Activated naive CD4-positive, alpha-beta T cell treated with anti-CD3 and anti-CD28 coated beads for 36 hours (primary cell): ENCODE results near the gene ELF5. TPM values are rescaled to one million over a fixed set of nuclear protein-coding genes. Genes with fewer than 3 reads are reported as not detected.

Experiments
- total RNA-seq, 2 experiments: library from RNA; stranded (reverse); gene quantifications; one replicate each; pipeline ENCODE4 v1.2.3, GENCODE V29; 2021

Gene ELF5
- total RNA-seq, 2 experiments from 2014 or later: not detected

Other genes starting within 250 kb of the ELF5 start
- gene ABTB2, start 155.8 kb downstream of the ELF5 start, total RNA-seq: 1 to 10 TPM; 3.1 to 3.7 TPM
- gene CAT, start 74.9 kb downstream of the ELF5 start, total RNA-seq: 10 to 100 TPM; 28.3 to 29.1 TPM
- gene EHF, start 107.3 kb upstream of the ELF5 start, total RNA-seq: not detected